ENCODE data around the gene RANBP2.

- no peak for TF ChIP-seq CTCF (IDR thresholded peaks at IDR 0.05)
- no peak for TF ChIP-seq ZBTB21 (CRISPR knock-in tag; IDR thresholded peaks at IDR 0.05; ENCODE audit: borderline replicate concordance)
- TF ChIP-seq, protein P1, sequence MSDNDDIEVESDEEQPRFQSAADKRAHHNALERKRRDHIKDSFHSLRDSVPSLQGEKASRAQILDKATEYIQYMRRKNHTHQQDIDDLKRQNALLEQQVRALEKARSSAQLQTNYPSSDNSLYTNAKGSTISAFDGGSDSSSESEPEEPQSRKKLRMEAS (CRISPR knock-in tag; IDR thresholded peaks at IDR 0.05) = no peak
- no peak for TF ChIP-seq FOXP4 (CRISPR knock-in tag; IDR thresholded peaks at IDR 0.05)
- no peak for TF ChIP-seq ATF3 (CRISPR knock-in tag; conservative IDR thresholded peaks at IDR 0.05)
- no peak for TF ChIP-seq NR2C2 (CRISPR knock-in tag; IDR thresholded peaks at IDR 0.05)
- no peak for TF ChIP-seq KAT7 (CRISPR knock-in tag; IDR thresholded peaks at IDR 0.05; ENCODE audit: borderline replicate concordance)
- no peak for TF ChIP-seq JUN (CRISPR knock-in tag; IDR thresholded peaks at IDR 0.05)
- no peak for TF ChIP-seq TCF7 (CRISPR knock-in tag; IDR thresholded peaks at IDR 0.05; ENCODE audit: low read depth)
- TF ChIP-seq, protein P2, sequence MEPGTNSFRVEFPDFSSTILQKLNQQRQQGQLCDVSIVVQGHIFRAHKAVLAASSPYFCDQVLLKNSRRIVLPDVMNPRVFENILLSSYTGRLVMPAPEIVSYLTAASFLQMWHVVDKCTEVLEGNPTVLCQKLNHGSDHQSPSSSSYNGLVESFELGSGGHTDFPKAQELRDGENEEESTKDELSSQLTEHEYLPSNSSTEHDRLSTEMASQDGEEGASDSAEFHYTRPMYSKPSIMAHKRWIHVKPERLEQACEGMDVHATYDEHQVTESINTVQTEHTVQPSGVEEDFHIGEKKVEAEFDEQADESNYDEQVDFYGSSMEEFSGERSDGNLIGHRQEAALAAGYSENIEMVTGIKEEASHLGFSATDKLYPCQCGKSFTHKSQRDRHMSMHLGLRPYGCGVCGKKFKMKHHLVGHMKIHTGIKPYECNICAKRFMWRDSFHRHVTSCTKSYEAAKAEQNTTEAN (CRISPR knock-in tag; IDR thresholded peaks at IDR 0.05) = no peak
- no peak for TF ChIP-seq ESRRA (CRISPR knock-in tag; IDR thresholded peaks at IDR 0.05; ENCODE audit: borderline replicate concordance)
- no peak for TF ChIP-seq SOX15 (CRISPR knock-in tag; IDR thresholded peaks at IDR 0.05)
- TF ChIP-seq, protein P3, sequence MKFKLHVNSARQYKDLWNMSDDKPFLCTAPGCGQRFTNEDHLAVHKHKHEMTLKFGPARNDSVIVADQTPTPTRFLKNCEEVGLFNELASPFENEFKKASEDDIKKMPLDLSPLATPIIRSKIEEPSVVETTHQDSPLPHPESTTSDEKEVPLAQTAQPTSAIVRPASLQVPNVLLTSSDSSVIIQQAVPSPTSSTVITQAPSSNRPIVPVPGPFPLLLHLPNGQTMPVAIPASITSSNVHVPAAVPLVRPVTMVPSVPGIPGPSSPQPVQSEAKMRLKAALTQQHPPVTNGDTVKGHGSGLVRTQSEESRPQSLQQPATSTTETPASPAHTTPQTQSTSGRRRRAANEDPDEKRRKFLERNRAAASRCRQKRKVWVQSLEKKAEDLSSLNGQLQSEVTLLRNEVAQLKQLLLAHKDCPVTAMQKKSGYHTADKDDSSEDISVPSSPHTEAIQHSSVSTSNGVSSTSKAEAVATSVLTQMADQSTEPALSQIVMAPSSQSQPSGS (CRISPR knock-in tag; IDR thresholded peaks at IDR 0.05; ENCODE audit: borderline replicate concordance, low read depth) = no peak
Measured at GRCh38 chr2:108833219-108833618, 113.9 kb downstream of the RANBP2 start.
